Activated CD4-positive, CD25-positive, alpha-beta regulatory T cell treated with anti-CD3 and anti-CD28 coated beads, Interleukin-2, amount 50 U/mL, for 16 hours (primary cell): ENCODE measurements around the gene FBN2.
"Not testable (repeated sequence)": the region's sequence is repeated elsewhere in the genome, so short reads cannot be mapped to it uniquely, and the experiment has no call there.

ENCODE experiments used
- DNase-seq: peaks from one replicate; pipeline ENCODE4 v3.0.0-alpha.2; 2020; ENCODE audit warnings: low read depth, low spot score

The FBN2 gene

DNA sequence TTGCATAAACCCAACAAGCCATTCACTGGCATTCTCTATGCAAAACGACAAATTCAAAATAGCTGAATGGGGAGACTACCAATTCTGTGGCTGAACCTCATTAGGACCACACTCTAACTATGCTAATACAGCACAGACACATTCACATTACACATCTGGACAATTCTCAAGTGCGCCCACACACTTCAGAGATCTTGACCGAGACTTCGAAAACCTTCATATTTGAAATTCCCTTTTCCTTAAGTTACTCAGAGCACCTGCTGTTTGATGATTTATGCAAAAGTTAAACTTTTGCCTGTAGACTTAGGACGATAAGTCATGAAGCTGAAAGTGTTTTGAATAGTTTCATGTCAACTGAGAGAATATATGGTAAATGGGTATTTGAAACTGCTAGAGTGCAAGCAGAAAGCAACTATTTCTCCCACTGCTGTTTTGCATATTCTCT, 111.9 kb downstream of the FBN2 start:
- DNase-seq = no peak

DNA sequence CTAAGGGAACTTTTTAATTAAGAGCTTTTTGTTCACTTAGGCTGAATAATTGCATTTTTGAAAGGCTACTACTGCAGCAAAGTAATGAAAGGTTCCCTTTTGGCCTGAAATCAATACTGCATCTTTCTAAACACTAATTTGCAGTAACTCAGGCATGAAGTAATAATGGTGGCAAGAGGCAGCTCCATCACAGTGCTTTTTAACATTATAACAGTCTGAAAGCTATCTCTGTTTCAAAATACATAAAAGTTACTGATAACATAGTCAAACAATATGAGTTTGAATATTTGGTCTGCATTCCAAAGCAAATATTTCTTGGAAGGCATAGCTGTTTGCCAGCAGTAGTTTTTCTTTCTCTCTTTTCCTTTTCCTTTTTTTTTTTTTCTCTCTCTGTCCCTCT, 113.4 kb downstream of the FBN2 start:
- no peak for DNase-seq

DNA sequence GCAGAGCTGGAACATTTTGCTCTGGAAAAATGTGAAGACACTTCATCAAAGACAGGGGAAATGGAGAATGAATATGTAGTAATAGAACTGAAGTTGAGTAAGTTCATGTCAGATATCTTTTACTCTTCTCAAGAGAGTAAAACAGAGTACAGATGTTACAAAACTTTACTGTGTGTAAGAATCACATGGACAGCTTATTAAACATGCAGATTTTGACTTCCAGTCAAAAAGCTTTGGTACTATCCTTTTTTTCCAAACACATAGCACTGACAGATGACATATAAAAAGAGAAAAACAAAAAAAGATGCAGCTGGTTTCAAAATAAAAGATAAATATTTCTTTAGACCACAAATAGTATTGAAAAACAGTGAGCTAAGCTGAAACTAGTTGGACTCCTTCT, 115.4 kb downstream of the FBN2 start:
- no peak for DNase-seq

DNA sequence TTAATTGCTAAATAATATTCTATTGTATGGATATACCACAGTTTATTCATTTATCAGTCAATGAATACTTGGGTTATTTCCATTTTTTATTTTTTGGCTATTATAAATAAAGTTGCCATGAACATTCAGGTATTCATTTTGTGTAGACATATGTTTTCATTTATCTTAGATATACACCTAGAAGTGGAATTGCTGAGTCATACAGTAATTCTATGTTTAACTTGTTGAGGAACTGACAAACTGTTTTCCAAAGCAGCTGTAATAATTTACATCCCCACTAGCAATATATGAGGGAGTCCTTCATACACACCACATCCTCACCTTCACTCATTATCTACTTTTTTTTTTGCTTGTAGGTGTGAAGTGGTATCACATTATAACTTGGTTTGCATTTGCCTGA, 123.6 kb downstream of the FBN2 start:
- no peak for DNase-seq

DNA sequence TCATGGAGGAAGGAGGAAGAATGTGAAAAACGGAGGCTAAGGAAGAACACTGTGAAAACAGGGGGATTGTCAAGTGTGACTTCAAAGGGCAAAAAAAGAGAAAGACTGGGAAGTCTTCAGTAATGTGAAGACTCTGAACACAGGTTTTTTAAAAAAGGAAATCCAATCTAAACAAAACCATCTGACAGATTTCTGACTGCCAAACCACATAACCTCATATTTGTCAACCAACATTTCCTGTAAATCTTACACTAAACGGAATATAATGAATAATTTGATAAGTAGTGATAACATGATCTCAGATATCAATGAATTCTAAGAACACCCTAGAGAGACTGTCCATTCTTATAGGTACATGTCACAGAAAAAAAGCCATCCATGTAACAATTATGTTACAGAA, 124.7 kb downstream of the FBN2 start:
- DNase-seq = no peak

DNA sequence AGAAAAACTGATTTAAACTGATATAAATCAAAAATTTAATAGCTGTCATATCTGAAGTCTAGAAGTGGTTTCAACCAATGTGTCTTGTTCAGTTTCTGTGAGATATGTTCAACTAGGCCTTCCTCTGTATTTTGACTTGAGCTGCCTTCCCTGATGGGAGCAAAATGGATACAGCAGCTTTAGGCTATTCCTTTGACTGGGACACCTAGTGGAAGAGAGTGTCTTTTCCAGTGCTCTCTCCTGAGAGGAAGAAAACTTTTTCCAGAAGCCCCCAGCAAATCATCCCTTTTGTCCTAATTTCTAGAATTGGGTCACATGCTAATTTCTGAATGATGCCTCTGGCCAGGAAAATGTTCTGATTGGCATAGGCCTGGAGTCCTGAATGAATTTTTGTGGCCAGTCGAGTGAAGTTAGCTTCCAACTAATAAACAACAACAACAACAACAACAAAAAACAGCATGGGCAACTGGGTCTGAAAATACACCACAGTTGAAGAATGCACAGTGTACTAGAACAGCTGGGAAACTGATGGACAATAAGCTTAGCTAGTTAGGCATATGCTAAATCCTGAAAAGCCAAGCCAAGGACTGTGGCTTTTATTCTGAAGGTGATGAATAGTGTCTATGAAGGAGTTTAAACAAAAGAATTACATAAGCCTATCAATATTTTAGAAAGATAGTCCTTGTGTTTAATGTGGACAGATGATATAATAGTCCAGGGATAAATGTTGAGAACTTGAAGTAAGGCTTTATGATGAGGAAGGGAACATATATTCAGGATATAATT, 125.7 kb downstream of the FBN2 start:
- no peak for DNase-seq

DNA sequence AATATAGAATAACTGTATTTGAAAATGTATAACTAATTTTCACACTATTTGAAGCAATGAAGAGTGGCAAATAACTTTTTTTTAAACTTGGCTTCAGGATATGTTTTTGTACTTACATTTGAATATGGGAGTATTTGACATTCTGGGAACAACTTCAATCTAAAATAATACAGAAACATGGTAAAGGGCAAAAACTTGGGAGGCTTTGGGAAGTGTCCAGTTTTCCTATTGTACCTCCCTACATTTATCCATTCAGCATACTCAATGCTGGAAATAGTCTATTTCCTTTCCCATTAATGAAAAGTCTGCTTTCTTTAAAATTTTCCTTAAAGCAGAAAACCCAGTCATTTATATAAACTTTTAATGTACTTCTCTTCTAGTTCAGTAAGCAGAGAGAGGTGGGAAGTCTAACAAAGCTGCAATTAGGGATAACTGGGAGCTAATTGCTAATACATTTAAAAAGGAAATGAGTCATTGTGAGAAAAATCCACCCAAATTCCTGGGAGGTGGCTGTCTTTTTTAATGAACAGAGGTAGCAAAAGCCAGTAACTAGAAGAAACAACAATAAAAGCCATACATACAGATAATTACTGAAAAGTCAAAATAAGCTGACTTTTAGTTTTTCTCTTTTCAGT, 128.8 kb downstream of the FBN2 start:
- no peak for DNase-seq

DNA sequence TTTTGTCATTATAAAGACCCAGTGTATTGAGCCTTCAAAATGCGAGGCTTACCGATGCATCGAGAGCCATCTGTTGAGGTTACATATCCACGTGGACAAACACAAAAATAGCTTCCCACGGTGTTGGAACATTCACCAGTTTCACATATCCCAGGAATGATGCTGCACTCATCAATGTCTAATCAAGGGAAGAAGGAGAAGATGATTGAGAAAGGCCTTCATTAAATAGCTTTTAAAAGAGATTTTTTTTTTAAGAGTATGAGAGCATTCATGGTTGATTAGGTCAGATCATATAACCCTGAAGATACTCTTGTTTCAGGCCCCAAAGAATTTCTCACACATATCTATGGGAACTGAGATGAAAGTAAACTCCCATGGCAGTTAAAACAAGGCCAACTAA, 129.4 kb downstream of the FBN2 start:
- DNase-seq = no peak

DNA sequence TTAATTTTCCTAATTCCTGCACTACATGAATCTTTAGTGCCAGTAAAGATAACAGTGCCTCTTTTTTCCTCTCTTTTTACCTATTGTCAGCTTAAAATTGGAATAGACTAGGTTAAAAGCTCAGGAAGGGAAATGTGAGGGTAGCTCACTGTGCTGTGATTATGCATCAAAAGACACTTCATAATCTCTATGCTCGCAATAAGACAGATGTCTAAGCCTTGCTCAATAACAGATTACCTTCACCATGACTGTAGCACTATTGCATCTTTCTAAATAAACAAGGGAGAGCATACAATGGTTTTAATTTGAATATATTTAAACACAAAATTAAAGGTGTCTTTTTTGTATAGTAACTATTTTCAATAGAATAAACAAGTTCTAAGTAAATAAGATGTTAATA, 130.1 kb downstream of the FBN2 start:
- no peak for DNase-seq

DNA sequence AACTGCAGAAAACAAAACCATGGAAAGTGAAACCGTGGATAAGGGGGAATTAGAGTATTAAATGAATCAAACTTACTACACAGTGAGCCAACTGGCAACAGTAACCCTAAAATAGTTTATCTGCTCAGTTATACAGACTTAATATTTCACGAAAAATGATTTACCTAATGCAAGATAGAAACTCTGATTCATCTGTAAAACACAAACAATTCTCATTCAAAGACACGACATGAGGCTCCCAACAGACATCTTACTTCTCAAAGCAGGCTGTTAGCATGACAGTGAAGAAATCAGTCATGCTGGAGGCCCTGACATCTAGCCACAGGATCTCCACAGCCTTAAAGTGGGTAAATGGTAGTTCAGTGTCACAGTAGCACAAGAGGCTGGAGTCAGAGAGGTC, 131.2 kb downstream of the FBN2 start:
- no peak for DNase-seq

DNA sequence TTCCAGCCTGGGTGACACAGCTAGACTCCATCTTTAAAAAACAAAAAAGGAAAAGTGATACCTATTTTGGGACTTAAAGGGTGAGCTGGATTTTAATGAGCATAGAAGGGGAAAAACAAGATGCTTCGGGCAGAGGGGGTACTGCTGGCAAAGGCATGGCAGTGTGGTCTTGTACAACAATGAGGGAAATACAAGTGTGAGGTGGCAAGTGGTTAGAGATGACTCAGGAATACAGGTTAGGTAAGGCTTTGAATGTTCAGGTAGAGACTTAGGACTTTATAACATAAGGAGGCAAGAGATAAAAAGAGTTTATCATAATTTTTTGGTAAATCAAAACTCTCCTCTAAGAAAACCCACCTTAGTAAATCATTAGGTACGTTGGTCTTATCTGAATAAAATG, 132.9 kb downstream of the FBN2 start:
- no peak for DNase-seq

DNA sequence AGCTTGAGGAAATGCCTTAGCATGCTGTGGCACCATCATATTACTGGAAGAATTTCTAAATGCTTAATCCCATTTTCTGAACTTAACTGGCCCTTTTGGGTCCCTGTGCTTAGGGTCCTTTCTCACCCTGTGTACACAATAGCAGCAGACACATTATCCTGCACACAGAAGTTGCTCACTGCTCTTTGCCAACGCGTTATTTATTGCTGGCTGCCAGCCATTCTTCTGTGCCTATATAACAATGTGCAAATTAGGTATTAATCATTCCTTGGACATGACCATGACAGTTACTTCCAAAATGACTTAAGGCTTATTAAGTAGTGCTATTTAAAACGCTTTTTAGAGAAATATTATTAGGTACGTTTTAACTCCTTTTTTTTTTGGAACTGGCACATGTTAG, 134.7 kb downstream of the FBN2 start:
- no peak for DNase-seq

DNA sequence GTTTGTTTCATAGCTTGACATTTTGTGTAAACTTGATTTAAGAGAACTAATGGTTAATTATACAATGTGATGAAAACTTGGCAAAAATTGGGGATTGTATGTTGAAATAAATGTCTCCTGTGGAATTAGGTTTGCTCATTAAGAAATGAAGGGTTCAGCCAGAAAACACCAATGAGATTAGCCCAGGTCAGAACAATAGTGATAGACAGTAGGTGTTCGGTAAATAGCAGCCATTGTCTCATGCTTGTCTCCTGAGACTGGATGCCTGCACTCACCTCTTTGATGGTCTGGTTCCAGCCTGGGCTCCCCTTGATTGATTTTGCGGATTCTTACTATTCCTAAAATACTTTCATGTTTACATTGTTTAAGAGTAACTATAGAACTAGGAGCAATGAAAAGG, 135.5 kb downstream of the FBN2 start:
- no peak for DNase-seq

DNA sequence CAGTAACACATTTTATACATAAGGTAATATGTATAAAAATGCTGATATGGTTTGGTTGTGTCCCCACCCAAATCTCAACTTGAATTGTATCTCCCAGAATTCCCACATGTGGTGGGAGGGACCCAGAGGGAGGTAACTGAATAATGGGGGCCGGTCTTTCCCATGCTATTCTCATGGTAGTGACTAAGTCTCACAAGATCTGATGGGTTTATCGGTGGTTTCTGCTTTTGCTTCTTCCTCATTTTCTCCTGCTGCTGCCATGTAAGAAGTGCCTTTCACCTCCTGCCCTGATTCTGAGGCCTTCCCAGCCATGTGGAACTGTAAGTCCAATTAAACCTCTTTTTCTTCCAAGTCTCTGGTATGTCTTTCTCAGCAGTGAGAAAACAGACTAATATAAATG, 137.3 kb downstream of the FBN2 start:
- not testable (repeated sequence) for DNase-seq

DNA sequence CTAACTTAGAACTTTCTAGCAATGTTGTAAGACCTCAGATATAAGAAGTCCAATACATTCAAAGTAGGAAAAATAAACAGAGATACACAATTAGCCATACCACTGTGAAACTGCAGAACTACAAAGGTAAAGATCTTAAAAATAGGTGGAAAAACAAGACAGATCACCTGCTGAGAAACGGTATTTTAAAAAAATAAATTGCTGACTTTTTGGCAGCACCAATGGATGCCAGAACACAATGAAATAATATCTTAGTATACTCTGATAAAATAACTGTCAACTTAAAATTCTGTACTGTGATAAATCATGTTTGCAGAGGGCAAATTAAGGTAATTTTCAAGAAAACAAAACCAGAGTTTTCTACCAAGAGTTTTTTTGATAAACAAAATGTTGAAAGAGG, 138.9 kb downstream of the FBN2 start:
- DNase-seq = no peak

DNA sequence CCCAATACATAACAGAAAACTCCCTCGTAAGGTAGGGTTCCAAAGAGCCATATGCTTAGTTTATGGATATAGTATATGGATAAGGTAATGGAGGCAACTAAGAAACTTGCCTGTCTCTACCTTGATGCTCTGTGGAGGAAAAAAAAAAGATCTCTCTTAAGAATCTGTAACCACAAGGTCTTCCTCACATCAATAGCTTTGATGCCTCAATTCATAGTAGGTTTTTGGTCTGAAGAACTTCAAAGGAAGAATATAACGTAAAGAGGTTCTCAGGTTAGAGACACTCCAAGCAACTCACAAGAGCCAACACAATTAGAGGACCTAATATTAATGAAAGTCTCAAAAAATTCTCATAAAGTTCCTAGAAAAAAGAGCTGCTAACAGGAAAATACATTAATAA, 140.2 kb downstream of the FBN2 start:
- DNase-seq = no peak

DNA sequence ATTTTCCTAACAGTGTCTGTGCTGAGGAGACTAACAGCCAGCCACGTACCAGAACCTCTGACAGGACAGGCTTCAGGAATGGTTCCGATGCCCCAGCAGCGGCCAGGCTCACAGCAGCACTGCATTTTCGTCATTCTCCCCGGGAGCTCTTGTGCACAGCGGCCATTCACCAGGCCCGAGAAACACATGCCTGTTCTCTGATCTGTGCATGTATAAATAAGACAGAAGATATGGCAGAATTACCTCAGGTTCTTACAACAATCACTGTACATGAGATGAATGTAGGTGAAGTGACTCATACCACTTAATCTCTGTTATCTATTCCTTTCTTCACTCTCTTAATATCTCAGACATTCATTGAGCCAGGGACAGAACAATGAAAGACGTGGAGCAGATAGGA, 143.0 kb downstream of the FBN2 start:
- no peak for DNase-seq

DNA sequence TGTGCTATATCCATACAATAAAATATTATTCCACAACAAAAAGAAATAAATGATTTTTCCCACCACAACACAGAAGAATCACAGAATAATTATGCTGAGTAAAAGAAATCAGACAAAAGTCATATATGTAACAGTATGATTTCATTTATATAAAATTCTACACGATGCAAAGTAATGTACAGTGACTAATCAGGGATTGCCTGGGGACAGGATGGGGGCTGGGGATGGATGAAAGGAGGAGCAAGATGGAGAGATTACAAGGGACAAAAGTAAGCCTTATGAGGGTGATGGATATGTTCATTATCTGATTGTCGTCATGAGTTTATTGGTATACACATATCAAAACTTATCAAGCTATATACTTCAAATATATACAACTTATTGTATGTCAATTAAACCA, 154.0 kb downstream of the FBN2 start:
- no peak for DNase-seq

DNA sequence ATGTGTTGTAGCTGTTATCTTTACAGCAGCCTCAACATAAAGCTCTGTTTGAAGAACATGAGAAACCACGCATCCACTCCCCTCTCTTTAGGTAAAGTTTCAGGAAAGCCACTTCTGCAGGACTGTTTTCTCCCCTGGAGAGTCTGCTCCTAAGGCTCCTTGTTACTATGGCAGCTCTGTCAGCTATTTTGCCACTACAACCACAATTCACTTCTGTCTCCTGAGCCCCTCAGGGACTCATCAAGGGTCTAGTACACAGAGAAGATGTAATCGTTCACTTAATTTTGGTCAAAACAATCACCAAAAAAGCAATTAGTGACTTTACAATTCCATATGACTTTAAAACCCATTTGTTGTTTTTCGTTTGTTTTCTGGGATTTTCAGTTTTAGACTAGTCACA, 157.7 kb downstream of the FBN2 start:
- no peak for DNase-seq

DNA sequence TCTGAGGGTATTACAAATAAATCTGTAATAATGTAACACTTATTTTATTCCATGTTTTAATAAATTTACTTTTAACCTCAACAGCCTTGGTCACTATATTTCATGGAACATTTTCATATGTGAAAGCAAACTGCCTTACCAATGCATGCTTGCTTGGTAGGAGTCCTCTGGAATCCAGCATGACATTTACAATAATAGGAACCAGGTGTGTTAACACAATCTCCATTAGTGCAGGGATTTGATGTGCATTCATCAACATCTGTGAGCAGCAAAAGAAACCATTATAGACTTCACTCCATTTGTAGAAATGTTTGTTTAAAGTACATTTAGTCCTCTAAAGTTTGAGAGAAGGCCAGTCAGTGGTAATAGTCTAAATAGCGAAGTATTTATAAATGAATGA, 159.4 kb downstream of the FBN2 start:
- DNase-seq = no peak

DNA sequence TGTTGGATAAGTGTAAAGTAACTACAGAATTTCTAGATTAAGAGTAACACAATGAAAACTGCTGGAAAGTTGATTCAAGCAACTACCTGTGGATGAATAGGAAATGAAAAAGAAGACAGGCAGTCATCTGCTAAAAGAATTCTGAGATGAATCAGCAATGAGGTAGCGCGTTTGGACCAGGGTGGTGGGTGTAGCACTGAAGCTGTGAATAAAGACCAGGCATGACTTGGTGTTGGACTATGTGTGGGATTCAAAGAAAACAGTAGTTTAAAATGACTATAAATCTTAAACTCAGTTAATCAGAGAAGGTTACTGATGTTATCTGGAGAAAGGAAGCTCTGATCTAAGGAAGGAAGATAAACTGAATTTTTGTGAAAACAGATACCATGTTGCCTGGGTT, 159.8 kb downstream of the FBN2 start:
- DNase-seq = no peak

DNA sequence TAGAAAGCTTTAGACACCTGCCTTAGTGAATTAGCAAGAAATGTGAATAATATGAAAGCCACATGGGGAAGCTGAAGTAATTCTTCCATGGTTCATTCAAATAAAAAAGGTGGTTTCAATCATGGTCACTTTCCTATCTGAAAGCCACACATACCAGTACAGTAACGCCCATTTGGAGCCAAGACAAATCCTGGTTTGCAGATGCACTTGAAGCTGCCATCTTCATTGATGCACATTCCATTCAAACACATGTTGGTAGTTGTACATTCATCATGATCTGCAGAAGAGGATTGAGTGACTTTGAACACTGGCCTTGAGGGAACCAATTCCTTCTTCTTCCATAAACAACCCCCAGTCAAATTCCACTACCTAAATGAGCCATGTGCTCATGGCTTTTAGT, 161.5 kb downstream of the FBN2 start:
- no peak for DNase-seq

DNA sequence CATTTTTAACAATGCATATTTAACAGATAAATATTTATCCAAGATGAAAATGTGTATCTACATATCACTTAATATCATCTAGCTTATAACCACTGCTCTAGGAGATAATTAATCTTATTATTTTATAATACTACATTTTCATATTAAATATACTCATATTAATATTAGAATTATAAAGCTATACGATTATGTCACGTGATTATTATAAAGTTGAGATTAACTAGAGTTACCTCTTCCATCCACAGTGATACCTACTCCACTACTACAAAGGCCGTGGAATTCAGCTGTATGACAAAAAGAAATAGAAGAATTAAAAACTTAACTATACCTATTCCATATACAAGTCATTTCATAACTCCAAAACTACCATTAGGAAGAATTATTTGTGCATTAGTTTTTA, 171.9 kb downstream of the FBN2 start:
- DNase-seq = no peak

DNA sequence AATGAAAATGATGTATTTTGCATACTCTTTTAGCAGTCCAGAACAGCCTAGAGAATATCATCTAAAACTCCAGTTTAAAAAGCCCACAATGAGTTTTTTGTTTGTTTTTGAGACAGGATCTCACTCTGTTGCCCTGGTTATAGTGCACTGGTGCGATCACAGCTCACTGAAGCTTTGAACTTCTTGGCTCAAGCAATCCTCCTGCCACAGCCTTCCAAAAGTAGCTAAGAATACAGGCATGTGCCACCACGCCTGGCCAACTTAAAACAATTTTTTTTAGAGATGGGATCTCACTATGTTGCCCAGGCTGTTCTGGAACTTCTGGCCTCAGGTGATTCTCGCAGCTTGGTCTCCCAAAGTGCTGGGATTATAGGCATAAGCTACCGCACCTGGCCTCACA, 175.7 kb downstream of the FBN2 start:
- DNase-seq = no peak
